Measurements from ENCODE around the gene FAAP20.

DNA sequence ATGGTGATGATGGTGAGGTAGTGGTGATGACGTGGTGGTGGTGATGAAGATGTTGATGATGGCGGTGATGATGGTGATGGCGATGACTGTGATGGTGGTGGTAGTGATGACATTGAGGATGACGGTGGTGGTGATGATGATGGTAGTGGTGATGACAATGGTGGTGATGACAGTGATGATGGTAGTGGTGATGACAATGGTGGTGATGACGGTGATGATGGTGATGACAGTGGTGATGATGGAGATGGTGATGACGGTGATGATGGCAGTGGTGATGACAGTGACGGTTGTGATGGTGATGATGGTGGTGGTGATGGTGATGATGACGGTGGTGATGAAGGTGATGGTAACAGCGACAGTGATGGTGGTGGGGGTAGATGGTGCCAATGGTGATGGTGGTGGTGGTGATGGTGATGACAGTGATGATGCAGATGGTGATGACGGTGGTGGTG, 39.4 kb downstream of the FAAP20 start:
- TF ChIP-seq, protein P1, sequence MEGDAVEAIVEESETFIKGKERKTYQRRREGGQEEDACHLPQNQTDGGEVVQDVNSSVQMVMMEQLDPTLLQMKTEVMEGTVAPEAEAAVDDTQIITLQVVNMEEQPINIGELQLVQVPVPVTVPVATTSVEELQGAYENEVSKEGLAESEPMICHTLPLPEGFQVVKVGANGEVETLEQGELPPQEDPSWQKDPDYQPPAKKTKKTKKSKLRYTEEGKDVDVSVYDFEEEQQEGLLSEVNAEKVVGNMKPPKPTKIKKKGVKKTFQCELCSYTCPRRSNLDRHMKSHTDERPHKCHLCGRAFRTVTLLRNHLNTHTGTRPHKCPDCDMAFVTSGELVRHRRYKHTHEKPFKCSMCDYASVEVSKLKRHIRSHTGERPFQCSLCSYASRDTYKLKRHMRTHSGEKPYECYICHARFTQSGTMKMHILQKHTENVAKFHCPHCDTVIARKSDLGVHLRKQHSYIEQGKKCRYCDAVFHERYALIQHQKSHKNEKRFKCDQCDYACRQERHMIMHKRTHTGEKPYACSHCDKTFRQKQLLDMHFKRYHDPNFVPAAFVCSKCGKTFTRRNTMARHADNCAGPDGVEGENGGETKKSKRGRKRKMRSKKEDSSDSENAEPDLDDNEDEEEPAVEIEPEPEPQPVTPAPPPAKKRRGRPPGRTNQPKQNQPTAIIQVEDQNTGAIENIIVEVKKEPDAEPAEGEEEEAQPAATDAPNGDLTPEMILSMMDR (IDR thresholded peaks at IDR 0.05; ENCODE audit: insufficient read depth, low read length, poor library complexity, severe bottlenecking), result no peak
- TF ChIP-seq EZH2phosphoT487 (conservative IDR thresholded peaks at IDR 0.05; ENCODE audit: low read length), result no peak
